ENCODE measurements around the gene OR10C1.

OR10C1 gene

GRCh38 chr6:29478740-29479139, 39.6 kb downstream of the OR10C1 start:
- DNase-seq (ENCODE audit: low spot score): no peak

GRCh38 chr6:29479560-29479959, 40.5 kb downstream of the OR10C1 start:
- no peak for DNase-seq (ENCODE audit: low spot score)

- DNase-seq (ENCODE audit: low spot score): no peak
These were observed 44.1 kb downstream of the OR10C1 start for GRCh38 chr6:29483186-29483585.

GRCh38 chr6:29483735-29484134, 44.6 kb downstream of the OR10C1 start:
- DNase-seq (ENCODE audit: low spot score): no peak

GRCh38 chr6:29486577-29486976, 47.5 kb downstream of the OR10C1 start:
- DNase-seq (ENCODE audit: low spot score): no peak

GRCh38 chr6:29487131-29487530, 48.0 kb downstream of the OR10C1 start:
- DNase-seq (ENCODE audit: low spot score): no peak

- no peak for DNase-seq (ENCODE audit: low spot score)
These were observed 48.6 kb downstream of the OR10C1 start, which contains the start of gene MAS1L for GRCh38 chr6:29487660-29488059. TSS of gene MAS1L (minus strand) at chr6:29487956. CDS start at chr6:29487902, 54 bp downstream.

GRCh38 chr6:29488874-29489273, 49.8 kb downstream of the OR10C1 start:
- DNase-seq (ENCODE audit: low spot score): no peak

- no peak for DNase-seq (ENCODE audit: low spot score)
These were observed 50.2 kb downstream of the OR10C1 start for GRCh38 chr6:29489286-29489685.

- no peak for DNase-seq (ENCODE audit: low spot score)
These were observed 50.9 kb downstream of the OR10C1 start for GRCh38 chr6:29490055-29490454.

- DNase-seq (ENCODE audit: low spot score): no peak
These were observed 51.4 kb downstream of the OR10C1 start for GRCh38 chr6:29490552-29490951.
